Cerebellar cortex (tissue), 1 donor: ENCODE measurements around the gene PREB.

Source experiments
- DNase-seq: peaks from one replicate; pipeline ENCODE4 v3.0.0-alpha.2; 2015; ENCODE audit warnings: low spot score

The PREB gene

GRCh38 chr2:27152102-27152795 lies 17.8 kb upstream of the PREB start:
- DNase-seq, result no peak

- no peak for DNase-seq
These were observed 16.3 kb upstream of the PREB start for GRCh38 chr2:27150639-27151230.

GRCh38 chr2:27149570-27150405 lies 15.4 kb upstream of the PREB start:
- no peak for DNase-seq

- no peak for DNase-seq
These were observed 14.5 kb upstream of the PREB start, which contains the start of gene TCF23 for GRCh38 chr2:27148801-27149439. TSS of gene TCF23 (plus strand) at chr2:27149004. CDS start at chr2:27149134, 130 bp downstream.

GRCh38 chr2:27147935-27148334 lies 13.5 kb upstream of the PREB start:
- no peak for DNase-seq

- no peak for DNase-seq
These were observed 11.2 kb upstream of the PREB start for GRCh38 chr2:27145682-27146081.

GRCh38 chr2:27143285-27143684 lies 8.8 kb upstream of the PREB start:
- DNase-seq, result no peak

GRCh38 chr2:27139310-27139709 lies 4.9 kb upstream of the PREB start, which contains the start of gene PRR30:
TSS of gene PRR30 (minus strand) at chr2:27139410. CDS start at chr2:27138329, 1,081 bp downstream.
- DNase-seq, result no peak

- no peak for DNase-seq
These were observed 3.7 kb upstream of the PREB start for GRCh38 chr2:27138111-27138510.

GRCh38 chr2:27137322-27137935 lies 3.0 kb upstream of the PREB start:
- DNase-seq, result no peak

GRCh38 chr2:27136751-27137150 lies 2.3 kb upstream of the PREB start:
- no peak for DNase-seq

GRCh38 chr2:27135478-27135955 lies 1.1 kb upstream of the PREB start:
- DNase-seq, result no peak

- no peak for DNase-seq
These were observed 493 bp upstream of the PREB start for GRCh38 chr2:27134781-27135477.

- peak; percentile 49 for DNase-seq
These were observed 1.1 kb downstream of the PREB start for GRCh38 chr2:27133195-27133875.

- no peak for DNase-seq
These were observed 3.0 kb downstream of the PREB start for GRCh38 chr2:27131429-27131828.

GRCh38 chr2:27130396-27130795 lies 4.0 kb downstream of the PREB start:
- DNase-seq, result no peak

- DNase-seq, result no peak
These were observed 5.5 kb downstream of the PREB start for GRCh38 chr2:27128668-27129571.

GRCh38 chr2:27127883-27128667 lies 6.4 kb downstream of the PREB start:
- no peak for DNase-seq
